Neural cell (in vitro differentiated cells): Measurements from ENCODE around the gene ADK.

Source experiments
- CTCF ChIP-seq: fragments of 450-650 bp; IDR thresholded peaks from 2 replicates; pipeline ENCODE4 v1.5.1; 2014; ENCODE audit warnings: antibody characterized with exemption, mild to moderate bottlenecking, moderate library complexity; ENCODE audit not compliant: poor library complexity, severe bottlenecking
- EP300 ChIP-seq: fragments of 450-650 bp; conservative IDR thresholded peaks from 2 replicates; pipeline ENCODE4 v1.6.1; 2014; ENCODE audit warnings: antibody characterized with exemption, mild to moderate bottlenecking, moderate library complexity; ENCODE audit not compliant: poor library complexity, severe bottlenecking

GRCh38 chr10:74171625-74172024 lies 20.6 kb downstream of the ADK start:
- TF ChIP-seq EP300 (no peak), CTCF (no peak)
